Daoy (cell line): Measurements from ENCODE around the gene ACVRL1. TPM values are rescaled to one million over a fixed set of nuclear protein-coding genes. Genes with fewer than 3 reads are reported as not detected.
"Not testable (repeated sequence)": the region's sequence is repeated elsewhere in the genome, so short reads cannot be mapped to it uniquely, and the experiment has no call there.

Experiments used
- DNase-seq: peaks from one replicate; pipeline ENCODE4 v3.0.0-alpha.2; 2015; ENCODE audit warnings: low read depth
- total RNA-seq: library from RNA; depleted of rRNA; stranded (reverse); fragments of >200 nt; shearing (Covaris generic); gene quantifications from 2 replicates; pipeline ENCODE4 v1.2.3, GENCODE V29; 2014

Gene ACVRL1
- total RNA-seq, 1 experiment from 2014 or later, result 2.9 TPM

- DNase-seq, result no peak
Measured at GRCh38 chr12:51874000-51874399, 33.3 kb upstream of the ACVRL1 start.

GRCh38 chr12:51874486-51874885 is 32.8 kb upstream of the ACVRL1 start:
- DNase-seq, result no peak

GRCh38 chr12:51879102-51879501 is 28.2 kb upstream of the ACVRL1 start:
- no peak for DNase-seq

GRCh38 chr12:51883295-51883694 is 24.0 kb upstream of the ACVRL1 start:
- no peak for DNase-seq

DNA sequence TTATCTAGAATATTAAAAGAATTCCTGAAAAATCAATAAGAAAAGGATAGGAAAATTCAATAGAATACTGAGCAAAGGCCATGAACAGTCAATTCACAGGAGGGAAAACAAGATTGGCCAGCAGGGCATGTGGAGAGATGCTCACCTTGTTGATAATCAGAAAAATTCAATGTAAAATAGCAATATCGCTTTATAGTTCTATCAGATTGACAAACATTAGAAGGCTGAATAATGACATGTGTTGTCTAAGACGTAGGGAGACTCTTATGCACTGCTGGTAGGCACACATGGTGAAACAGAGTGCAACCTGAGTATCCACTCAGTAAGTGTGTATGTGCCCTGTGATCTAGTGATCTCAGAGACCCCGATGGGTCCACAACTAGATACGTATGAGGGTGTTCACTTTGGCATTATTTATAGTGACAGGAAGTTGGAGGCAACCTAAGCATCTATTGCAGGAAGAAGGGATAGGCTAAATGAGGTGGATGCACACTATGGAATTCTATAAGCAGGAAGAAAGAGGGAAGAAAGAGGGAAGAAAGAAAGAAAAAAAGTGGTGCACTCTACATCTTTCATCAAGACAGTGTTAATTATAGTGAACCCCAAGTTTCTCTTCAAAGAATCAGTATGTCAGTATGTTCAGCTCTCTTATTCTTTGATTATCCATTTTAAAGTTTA is 23.2 kb upstream of the ACVRL1 start:
- DNase-seq, result no peak

- DNase-seq, result no peak
Measured at GRCh38 chr12:51884676-51885229, 22.6 kb upstream of the ACVRL1 start.

DNA sequence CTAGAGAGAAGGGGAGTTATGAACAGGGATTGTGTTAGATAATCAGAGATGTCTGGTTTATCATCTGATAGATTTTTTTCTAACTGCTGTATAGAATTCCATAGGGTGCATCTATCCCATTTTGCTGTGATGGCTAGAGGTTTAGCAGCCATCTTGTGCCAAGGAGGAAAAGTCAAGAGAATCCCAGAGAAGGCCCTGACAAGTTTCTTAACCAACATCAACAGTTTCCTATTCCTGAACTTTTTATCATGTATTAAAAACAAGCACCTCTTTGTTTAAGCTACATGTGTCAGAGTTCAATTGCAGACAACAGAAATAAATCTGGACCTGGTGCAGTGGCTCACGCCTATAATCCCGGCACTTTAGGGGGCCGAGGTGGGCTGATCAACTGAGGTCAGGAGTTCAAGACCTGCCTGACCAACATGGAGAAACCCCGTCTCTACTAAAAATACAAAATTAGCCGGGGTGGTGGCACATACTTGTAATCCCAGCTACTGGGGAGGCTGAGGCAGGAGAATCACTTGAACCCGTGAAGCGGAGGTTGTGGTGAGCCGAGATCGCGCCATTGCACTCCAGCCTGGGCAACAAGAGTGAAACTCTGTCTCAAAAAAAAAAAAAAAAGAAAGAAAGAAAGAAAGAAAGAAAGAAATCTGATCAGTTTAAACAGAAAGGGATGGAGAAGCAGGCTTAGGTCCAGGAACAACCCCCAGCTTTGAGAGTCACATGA is 21.8 kb upstream of the ACVRL1 start:
- not testable (repeated sequence) for DNase-seq

- peak; percentile 82 for DNase-seq
Measured at GRCh38 chr12:51886021-51886710, 21.1 kb upstream of the ACVRL1 start.

DNA sequence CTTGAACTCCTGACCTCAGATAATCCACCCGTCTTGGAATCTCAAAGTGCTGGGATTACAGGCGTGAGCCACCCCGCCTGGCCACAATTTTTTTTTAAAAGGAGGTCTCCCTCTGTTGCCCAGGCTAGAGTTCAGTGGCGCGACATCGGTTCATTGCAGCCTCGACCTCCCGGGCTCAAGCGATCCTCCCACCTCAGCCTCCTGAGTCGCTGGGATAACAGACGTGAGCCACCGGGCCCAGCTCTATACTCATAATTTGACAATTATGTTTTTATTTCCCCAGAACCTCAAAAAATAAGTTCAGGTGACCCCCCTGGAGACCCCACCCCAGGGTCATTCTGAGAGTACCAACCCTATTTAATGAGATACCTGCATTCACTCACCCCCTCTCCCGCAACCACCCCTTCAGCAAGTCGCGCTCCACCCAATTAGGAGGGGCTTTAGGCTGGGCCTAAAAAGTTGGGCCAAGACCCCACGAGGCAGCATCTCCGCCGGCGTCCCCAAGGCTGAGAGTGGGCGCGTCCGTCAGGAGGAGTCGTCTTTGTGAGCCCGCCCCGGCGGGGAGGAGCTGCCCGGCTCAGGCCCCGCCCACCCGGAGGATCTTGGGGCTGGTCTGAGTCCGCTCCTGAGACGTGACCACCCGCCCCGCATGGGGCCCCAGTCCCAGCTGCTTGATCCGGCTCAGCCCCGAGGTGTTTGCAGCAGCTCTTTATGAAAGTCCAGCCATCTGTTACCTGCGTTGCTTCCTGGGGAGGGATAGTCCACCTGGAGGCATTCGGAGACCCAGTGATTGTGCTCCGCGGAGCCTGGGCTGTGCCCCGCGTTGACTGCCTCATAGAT is 19.6 kb upstream of the ACVRL1 start, which contains the start of gene ANKRD33:
ANKRD33 (plus strand) TSS at position 628 of the 840 bp plus-strand sequence; CDS start at position 712, 84 bp downstream.
- no peak for DNase-seq

DNA sequence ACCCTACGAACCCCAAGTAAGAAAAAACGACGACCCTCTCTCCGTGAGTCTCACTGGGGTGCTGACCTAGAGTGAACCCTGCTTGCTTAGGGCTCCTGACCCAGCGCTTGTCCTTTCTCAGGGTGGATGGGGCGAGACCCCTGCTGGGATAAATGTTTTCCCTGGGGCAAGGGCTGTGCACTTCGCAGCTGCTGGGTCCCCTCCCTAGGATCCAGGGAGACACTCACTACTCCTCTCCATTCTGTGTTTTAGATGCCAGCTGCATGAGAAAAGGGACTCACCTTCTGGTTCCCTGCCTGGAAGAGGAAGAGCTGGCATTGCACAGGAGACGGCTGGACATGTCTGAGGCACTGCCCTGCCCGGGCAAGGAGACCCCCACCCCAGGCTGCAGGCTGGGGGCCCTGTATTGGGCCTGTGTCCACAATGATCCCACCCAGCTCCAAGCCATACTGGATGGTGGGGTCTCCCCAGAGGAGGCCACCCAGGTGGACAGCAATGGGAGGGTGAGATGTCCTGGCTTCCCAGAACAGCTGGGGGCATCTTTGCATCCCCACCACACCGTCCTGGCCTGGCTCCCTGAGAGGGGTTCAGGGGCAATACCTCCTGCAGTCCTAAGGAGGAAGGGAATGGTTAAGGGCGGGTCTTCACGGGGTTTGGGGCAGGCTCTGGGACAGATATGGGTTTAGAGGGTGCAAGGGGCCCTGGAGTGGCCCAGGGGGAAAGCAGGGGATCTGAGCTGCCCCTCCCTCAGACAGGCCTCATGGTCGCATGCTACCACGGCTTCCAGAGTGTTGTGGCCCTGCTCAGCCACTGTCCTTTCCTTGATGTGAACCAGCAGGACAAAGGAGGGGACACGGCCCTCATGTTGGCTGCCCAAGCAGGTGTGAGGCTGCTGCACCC is 18.7 kb upstream of the ACVRL1 start:
- DNase-seq, result no peak

DNA sequence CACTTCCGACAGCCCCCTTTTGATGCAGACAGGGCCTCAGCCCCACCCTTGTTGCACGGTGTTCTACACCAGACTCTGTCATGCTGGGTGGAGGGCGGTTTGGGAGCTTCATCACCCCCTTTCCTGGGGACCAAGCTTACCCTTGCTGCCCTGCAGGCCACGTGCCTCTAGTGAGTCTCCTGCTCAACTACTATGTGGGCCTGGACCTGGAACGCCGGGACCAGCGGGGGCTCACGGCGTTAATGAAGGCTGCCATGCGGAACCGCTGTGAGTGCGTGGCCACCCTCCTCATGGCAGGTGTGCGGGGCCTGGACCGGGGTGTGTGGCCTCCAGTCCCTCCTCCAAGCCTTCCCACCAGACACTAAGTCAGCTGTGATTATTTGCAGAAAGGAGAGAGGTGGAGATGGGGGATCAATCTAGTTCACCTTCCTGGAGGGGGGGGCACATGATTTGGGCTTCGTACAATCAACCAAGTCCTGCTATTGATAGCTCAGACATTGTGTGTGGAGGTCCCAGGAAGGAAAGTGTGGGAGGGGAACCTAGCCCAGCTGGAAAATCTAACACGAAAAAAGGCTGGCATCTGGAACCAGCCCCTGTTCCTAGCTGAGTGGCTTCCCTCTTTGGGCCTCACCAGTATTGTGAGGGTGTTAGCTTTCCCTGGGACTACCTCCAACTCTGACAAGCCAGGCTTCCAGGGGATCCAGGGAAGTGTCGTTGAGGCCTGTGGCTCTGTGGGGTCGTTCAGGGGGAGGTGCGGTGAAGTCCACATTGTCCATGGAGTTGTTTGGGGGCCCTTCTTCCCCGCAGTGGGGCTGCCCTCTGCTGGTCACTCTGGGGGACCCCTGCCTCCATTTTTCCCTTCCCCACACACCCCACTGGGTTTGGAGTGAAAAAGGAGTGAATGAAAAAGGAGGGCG is 17.8 kb upstream of the ACVRL1 start:
- no peak for DNase-seq

GRCh38 chr12:51890133-51890464 is 17.2 kb upstream of the ACVRL1 start:
- DNase-seq, result no peak

- DNase-seq, result no peak
Measured at GRCh38 chr12:51890511-51891171, 16.7 kb upstream of the ACVRL1 start.

DNA sequence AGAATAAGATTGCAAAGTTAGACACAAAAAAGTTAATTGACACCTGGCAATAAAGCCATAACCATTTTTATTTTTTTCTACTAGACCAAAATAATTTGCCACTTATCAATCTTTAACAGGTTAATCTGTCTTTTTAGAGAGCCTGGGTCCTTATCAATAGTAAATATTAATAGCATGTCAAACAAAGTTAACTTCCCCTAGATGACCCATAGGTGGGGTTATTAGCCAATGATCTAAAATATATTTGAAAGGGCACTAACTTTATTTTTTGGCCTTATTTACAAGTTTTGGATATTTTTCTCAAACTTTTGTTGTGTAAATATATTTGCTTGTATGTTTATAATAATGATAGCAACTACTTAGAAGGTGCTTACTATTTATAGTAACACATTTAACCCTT is 15.5 kb upstream of the ACVRL1 start:
- no peak for DNase-seq

GRCh38 chr12:51893786-51894185 is 13.5 kb upstream of the ACVRL1 start:
- DNase-seq, result no peak

DNA sequence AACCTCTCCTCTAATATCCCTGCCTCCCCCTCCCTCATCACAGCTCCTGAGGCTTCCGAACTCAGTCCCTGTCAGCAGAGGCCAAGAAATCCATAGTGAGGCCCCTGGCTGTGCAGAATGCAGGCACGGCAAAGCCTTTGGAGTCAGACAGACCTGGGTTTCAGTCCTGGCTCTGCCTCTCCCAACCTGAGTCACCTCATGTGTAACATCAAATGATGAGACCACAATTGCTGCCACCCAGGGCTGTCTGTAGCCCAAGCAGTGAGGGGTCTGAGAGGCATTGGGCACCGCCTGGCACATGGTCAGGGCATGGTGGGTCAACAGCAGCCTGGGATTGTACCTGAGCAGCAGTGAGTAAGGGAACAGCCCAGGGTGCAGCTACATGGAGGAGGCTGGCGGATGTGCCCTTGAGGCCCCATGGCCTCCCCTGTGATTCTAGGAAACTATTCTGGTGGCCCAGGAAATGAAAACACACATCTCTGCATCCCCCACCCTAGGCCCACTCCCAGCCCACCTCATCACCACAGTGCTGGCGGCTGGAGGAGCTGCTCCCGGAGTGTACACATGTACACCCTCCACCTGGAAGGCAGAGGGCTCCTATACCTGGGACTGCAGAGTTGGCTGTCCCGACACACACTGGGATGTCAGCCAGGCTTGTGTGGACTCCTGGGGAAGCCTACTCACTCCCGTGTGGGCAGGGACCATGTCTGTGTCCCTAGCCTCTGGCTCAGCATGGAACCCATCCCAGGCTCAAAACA is 11.7 kb upstream of the ACVRL1 start:
- DNase-seq, result no peak

- DNase-seq, result no peak
Measured at GRCh38 chr12:51896236-51896635, 11.1 kb upstream of the ACVRL1 start.

GRCh38 chr12:51897181-51897580 is 10.1 kb upstream of the ACVRL1 start:
- no peak for DNase-seq
